Skeletal muscle tissue (tissue), 4 donors: ENCODE results near the gene NDUFV1. TPM values are rescaled to one million over a fixed set of nuclear protein-coding genes. Genes with fewer than 3 reads are reported as not detected.
A peak's percentile ranks its signal among the peaks of the same experiment; 100 is the strongest.
"Not testable (repeated sequence)": the region's sequence is repeated elsewhere in the genome, so short reads cannot be mapped to it uniquely, and the experiment has no call there.

Experiments
- H3K27ac ChIP-seq: one replicate; pipeline ENCODE4 v1.7.0; 2013; ENCODE audit warnings: mild to moderate bottlenecking, low read depth, low read length, inconsistent platforms
- H3K27me3 ChIP-seq, 3 donors: one replicate each; pipeline ENCODE4 v1.7.0; 2013; ENCODE audit warnings: low read length in 3 of 3; ENCODE audit not compliant: control insufficient read depth in 3 of 3, insufficient read depth in 3 of 3
- H3K36me3 ChIP-seq, 3 donors: one replicate each; pipeline ENCODE4 v1.7.0; 2013; ENCODE audit warnings: low read length in 3 of 3; ENCODE audit not compliant: control insufficient read depth in 3 of 3, insufficient read depth in 3 of 3
- H3K4me1 ChIP-seq, 3 donors: one replicate each; pipeline ENCODE4 v1.7.0; 2013; ENCODE audit warnings: low read length in 3 of 3, mild to moderate bottlenecking in 3 of 3; ENCODE audit not compliant: control insufficient read depth in 3 of 3, insufficient read depth in 3 of 3
- H3K4me3 ChIP-seq, 3 donors: one replicate each; pipeline ENCODE4 v1.7.0; 2013; ENCODE audit warnings: low read length in 3 of 3
- H3K9ac ChIP-seq, 3 donors: one replicate each; pipeline ENCODE4 v1.7.0; 2013; ENCODE audit warnings: low read length in 3 of 3, mild to moderate bottlenecking in 3 of 3, moderate library complexity in 2 of 3, low read depth in 1 of 3
- H3K9me3 ChIP-seq, 3 donors: one replicate each; pipeline ENCODE4 v1.7.0; 2013; ENCODE audit warnings: low read length in 3 of 3; ENCODE audit not compliant: control insufficient read depth in 3 of 3
- total RNA-seq: library from RNA; depleted of rRNA; stranded (reverse); fragments of >200 nt; gene quantifications from one replicate; pipeline ENCODE4 v1.2.3, GENCODE V29; 2014
- donor health status: Osteomylitis.

The NDUFV1 gene
- total RNA-seq, 1 donor from 2014 or later = 178 TPM

- Histone ChIP-seq H3K27ac (no peak overlapping the region), H3K9ac (peak overlapping the region in 1 of 3 donors; percentile 16), H3K9me3 (no peaks in the 10 kb centered on the region), H3K36me3 (peaks cover 18 to 26% (median 19%) of the 10 kb centered on the region in 3 donors), H3K27me3 (peaks cover 11 to 21% (median 19%) of the 10 kb centered on the region in 3 donors), H3K4me1 (peaks cover 7 to 28% (median 10%) of the 10 kb centered on the region in 3 donors), H3K4me3 (peak overlapping the region in 1 of 3 donors; percentile 13)
Measured at GRCh38 chr11:67615728-67616430, 9.1 kb downstream of the NDUFV1 start.

GRCh38 chr11:67616431-67617242 lies 9.9 kb downstream of the NDUFV1 start:
- Histone ChIP-seq H3K4me3 (no peak overlapping the region), H3K4me1 (peaks cover 7 to 28% (median 10%) of the 10 kb centered on the region in 3 donors), H3K27ac (no peak overlapping the region), H3K9ac (no peak overlapping the region), H3K36me3 (peaks cover 10 to 19% (median 13%) of the 10 kb centered on the region in 3 donors), H3K9me3 (no peaks in the 10 kb centered on the region), H3K27me3 (peaks cover 11 to 21% (median 19%) of the 10 kb centered on the region in 3 donors)

- peaks cover 11 to 21% (median 19%) of the 10 kb centered on the region in 3 donors for H3K27me3 ChIP-seq
- no peak overlapping the region for H3K27ac ChIP-seq
- H3K36me3 ChIP-seq = peaks cover 3 to 11% (median 5%) of the 10 kb centered on the region in 3 donors
Measured at GRCh38 chr11:67617243-67617953, 10.7 kb downstream of the NDUFV1 start.

GRCh38 chr11:67618901-67619659 lies 12.3 kb downstream of the NDUFV1 start:
- peaks cover 2 to 23% (median 5%) of the 10 kb centered on the region in 3 donors for H3K4me1 ChIP-seq
- H3K36me3 ChIP-seq, H3K4me3 ChIP-seq, H3K27ac ChIP-seq, H3K9me3 ChIP-seq, H3K9ac ChIP-seq: not testable (repeated sequence)
- H3K27me3 ChIP-seq = peaks cover 11 to 21% (median 19%) of the 10 kb centered on the region in 3 donors

More at GRCh38 chr11:67617243-67617953, 10.7 kb downstream of the NDUFV1 start:
- Histone ChIP-seq H3K4me3 (no peak overlapping the region), H3K9me3 (no peaks in the 10 kb centered on the region), H3K4me1 (peaks cover 7 to 28% (median 10%) of the 10 kb centered on the region in 3 donors), H3K9ac (no peak overlapping the region)

- H3K9ac ChIP-seq, H3K4me3 ChIP-seq, H3K9me3 ChIP-seq, H3K36me3 ChIP-seq, H3K27ac ChIP-seq: not testable (repeated sequence)
- Histone ChIP-seq H3K4me1 (peaks cover 0 to 17% (median 0%) of the 10 kb centered on the region in 3 donors), H3K27me3 (peaks cover 10 to 15% (median 14%) of the 10 kb centered on the region in 3 donors)
Measured at GRCh38 chr11:67619683-67620618, 13.2 kb downstream of the NDUFV1 start.

GRCh38 chr11:67620621-67621020 lies 13.9 kb downstream of the NDUFV1 start:
- not testable (repeated sequence) for H3K27me3 ChIP-seq, H3K27ac ChIP-seq, H3K9me3 ChIP-seq, H3K9ac ChIP-seq, H3K4me3 ChIP-seq, H3K36me3 ChIP-seq
- peaks cover 0 to 10% (median 0%) of the 10 kb centered on the region in 3 donors for H3K4me1 ChIP-seq

- not testable (repeated sequence) for H3K4me3 ChIP-seq, H3K9me3 ChIP-seq, H3K27ac ChIP-seq, H3K36me3 ChIP-seq, H3K4me1 ChIP-seq, H3K9ac ChIP-seq, H3K27me3 ChIP-seq
Measured at GRCh38 chr11:67621928-67622327, 15.2 kb downstream of the NDUFV1 start.

GRCh38 chr11:67622905-67623304 lies 16.2 kb downstream of the NDUFV1 start:
- not testable (repeated sequence) for H3K9ac ChIP-seq, H3K27me3 ChIP-seq, H3K4me1 ChIP-seq, H3K36me3 ChIP-seq, H3K27ac ChIP-seq, H3K9me3 ChIP-seq, H3K4me3 ChIP-seq
